HG03442 (cell line): ENCODE measurements around the gene MUSK.
"Not testable (repeated sequence)": the region's sequence is repeated elsewhere in the genome, so short reads cannot be mapped to it uniquely, and the experiment has no call there.

Experiments used
- ATAC-seq: cut with Tn5 transposase; IDR thresholded peaks from one replicate; pipeline ENCODE4 v1.9.1; 2021; ENCODE audit warnings: mild to moderate bottlenecking, moderate library complexity; ENCODE audit not compliant: unreplicated experiment

MUSK gene

DNA sequence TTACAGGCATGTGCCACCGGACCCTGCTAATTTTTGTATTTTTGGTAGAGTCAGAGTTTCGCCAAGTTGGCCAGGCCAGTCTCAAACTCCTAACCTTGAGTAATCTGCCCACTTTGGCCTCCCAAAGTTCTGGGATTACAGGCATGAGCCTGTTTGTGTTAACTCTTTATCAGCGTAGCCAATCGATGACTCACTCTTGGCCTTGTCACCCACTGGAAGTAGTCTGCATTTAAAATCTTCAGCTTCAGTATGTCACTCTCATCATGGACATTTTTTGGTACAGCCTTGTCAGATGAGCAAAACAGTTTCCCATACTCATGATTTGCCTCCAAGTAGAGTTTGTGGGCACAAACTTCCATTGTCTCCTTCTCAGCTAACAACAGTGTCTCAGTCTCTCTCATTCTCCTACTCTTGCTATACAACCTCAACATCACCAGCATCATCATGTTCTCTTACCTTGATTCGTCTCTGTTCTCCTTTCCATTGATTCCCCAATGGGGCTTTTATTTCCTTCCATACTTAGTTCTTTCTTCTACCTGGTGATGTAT lies 22.5 kb downstream of the MUSK start:
- ATAC-seq, result no peak

- ATAC-seq, result not testable (repeated sequence)
Measured at GRCh38 chr9:110695846-110696245, 27.3 kb downstream of the MUSK start.

GRCh38 chr9:110700953-110701352 lies 32.4 kb downstream of the MUSK start:
- ATAC-seq, result no peak

GRCh38 chr9:110703669-110704068 lies 35.1 kb downstream of the MUSK start:
- no peak for ATAC-seq

DNA sequence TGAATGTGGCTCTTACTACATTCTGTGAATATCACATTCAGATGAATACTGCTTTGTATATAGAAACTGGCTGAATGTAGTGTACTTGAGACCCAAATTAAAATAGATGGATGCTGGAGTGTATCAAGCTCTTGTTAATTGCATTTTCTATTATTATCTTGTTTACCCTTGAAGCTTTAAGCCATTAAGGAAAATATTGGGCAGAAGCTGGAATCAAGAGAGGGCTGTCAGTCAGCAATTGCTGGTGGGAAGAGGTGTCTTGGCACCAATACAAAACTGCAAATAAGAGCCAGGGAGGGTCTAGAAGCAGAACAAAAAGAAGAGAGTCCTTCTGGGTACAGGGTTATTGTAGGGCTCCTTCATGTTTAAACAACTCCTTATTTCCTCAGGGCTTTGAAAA lies 38.8 kb downstream of the MUSK start:
- no peak for ATAC-seq

DNA sequence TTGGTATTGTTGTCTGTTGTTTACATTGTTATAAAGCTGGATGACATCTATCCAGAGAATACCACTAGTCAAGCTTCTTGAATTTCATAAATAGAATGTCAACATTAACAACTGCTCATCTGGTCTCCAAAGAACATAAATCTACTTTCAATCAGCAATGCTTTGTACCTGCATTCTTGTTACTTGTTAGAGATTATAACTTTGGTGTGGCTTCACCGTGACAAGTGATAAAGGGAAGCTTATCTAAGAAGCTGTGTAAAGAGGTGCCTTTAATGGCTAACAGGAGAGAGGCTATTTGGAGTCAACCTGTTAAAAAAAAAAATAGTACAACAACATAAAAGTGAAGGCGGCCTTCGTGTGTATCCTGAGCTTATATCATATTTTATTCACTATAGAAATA lies 41.8 kb downstream of the MUSK start:
- ATAC-seq, result no peak

- ATAC-seq, result no peak
Measured at GRCh38 chr9:110712955-110713354, 44.4 kb downstream of the MUSK start.

- no peak for ATAC-seq
Measured at GRCh38 chr9:110714314-110714713, 45.7 kb downstream of the MUSK start.

GRCh38 chr9:110728058-110728457 lies 59.5 kb downstream of the MUSK start:
- no peak for ATAC-seq

GRCh38 chr9:110729641-110730040 lies 61.0 kb downstream of the MUSK start:
- ATAC-seq, result no peak

DNA sequence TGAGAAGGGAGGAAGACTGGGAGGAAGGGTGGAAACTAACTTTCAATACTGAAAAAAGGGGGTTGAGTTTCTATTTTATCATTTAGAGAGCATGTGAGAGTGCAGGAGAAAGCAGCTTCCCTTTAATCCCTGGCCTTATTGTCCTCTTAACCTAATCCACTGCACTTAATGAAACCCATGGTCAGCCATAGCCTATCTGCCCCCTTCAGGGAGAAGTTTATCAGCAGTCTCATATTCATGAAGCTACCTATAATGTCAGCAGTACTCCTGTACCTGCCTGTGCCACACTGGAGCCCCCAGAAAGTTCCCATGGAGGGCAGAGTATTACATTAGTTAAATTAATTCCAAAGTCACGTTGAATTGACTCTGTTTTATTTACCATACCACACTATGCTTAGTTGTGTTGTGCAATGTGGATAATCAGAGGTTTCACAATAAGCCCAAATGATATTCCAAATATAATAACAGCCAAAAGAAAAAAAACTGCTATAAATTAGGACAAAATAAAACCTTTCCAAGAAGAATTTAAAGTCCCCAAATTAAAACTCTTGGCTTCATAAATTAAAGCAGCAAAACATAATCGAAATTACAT lies 62.9 kb downstream of the MUSK start:
- no peak for ATAC-seq

- no peak for ATAC-seq
Measured at GRCh38 chr9:110738982-110739381, 70.4 kb downstream of the MUSK start.

- ATAC-seq, result no peak
Measured at GRCh38 chr9:110742741-110743371, 74.3 kb downstream of the MUSK start.

- no peak for ATAC-seq
Measured at GRCh38 chr9:110744715-110745384, 76.3 kb downstream of the MUSK start.

GRCh38 chr9:110745676-110746075 lies 77.1 kb downstream of the MUSK start:
- ATAC-seq, result no peak

DNA sequence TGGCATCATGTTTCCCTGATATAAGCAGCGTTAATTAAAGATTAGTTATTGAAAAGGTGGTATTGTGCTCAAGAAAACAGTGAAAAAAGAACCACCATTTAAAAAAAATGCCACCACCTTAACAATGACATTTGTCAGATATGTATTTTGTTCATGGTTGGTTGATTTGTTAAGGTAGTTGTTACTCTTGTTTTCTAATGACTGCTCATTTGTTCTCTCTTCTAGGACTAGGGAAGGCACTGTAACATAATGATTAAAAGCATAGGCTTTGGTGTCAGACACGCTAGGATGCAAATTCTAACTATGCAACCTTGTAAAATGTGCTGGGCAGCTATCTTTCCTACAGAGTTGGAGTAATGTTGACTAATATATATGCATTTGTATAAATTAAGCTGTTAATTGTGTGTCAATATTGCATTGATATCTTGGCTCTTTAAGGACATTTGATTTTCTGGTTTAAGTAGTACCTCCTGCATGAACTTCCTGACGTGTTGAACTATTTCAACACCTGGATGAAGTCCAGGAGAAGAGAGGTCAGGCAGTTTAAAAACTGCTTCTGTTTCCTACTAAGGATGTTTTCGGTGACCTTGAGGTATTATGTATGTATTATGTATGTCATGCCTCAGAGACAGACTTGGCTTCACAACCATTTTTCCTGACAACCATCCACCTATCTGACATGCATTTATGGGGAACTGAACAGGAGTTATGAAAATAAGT lies 77.8 kb downstream of the MUSK start:
- no peak for ATAC-seq

GRCh38 chr9:110748251-110748893 lies 79.8 kb downstream of the MUSK start:
- ATAC-seq, result no peak

DNA sequence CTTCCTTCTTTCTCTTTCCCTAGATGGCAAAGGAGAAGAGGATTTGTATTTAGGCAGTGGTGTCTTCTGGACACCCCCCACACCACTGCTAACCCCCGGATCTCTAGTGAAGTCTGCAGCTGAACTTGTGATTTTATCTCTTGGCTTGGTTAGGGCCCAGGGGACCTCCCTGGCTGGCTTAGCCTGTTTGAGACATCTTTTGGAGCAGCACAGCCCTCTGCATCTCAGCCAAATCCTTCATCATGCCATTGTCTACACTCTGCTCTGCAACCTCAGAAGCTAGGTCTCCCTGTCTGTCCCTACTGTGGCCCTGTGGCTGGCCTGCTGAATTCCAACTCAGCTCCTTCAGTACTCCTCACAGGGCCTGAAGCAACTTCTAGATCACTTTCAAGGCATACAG lies 81.7 kb downstream of the MUSK start:
- ATAC-seq, result no peak

- no peak for ATAC-seq
Measured at GRCh38 chr9:110751971-110752370, 83.4 kb downstream of the MUSK start.

DNA sequence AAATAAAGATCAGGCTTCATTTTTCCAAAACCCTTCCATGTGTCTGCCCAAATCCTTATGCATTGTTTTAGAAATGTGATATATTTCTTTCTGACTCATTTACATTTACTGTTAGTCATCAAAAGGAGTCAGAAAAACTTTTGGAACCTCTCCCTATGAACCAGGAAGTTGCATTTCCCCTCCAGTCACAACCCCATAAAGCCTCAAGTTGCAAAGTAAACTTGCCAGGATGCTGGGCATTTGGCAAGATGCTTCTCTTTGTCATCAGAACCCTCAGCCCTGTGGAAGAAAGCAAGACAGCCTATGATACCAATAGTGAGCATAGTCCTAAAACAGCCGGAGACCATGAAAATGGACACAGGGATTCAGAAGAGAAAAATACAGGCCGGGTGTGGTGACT lies 84.2 kb downstream of the MUSK start:
- ATAC-seq, result no peak

GRCh38 chr9:110753731-110754231 lies 85.2 kb downstream of the MUSK start:
- no peak for ATAC-seq
